ENCODE data around the gene CCDC195.
"Not testable (repeated sequence)": the region's sequence is repeated elsewhere in the genome, so short reads cannot be mapped to it uniquely, and the experiment has no call there.

GRCh38 chr2:224661708-224662107, 54.5 kb downstream of the CCDC195 start:
- not testable (repeated sequence) for TF ChIP-seq CTCF (IDR thresholded peaks at IDR 0.05; ENCODE audit: borderline replicate concordance, extremely low read depth, low read length, poor library complexity, severe bottlenecking); EZH2 (IDR thresholded peaks at IDR 0.05; ENCODE audit: borderline replicate concordance, low read depth, low read length, severe bottlenecking)

All from DND-41 (cell line).